ENCODE data around the gene RASGRF1.
A peak's percentile ranks its signal among the peaks of the same experiment; 100 is the strongest.

The RASGRF1 gene

DNA sequence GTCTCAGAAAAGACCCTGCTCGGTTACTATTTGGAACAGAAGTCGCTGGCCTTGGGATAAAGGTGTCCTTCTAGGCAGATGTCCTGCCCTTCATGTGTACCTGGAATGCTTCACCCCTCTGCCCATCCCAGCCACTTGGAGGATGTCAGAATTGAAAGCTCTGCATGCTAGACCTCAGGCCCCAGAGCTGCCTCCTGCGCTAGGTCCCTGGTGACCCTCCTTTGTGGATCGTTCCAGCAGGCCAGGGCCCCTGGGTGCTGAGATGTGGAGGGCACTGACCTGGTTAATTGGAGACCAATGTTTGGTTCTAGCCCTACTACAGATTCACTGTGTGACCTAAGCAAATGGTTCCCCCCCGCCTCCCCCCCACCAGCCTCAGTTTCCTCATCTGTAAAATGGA, 143.1 kb downstream of the RASGRF1 start:
- no peak overlapping the region for H3K4me3 ChIP-seq (ENCODE audit: low read depth, low read length)
- DNase-seq (ENCODE audit: low read depth) = no peak
- TF ChIP-seq, protein P1, sequence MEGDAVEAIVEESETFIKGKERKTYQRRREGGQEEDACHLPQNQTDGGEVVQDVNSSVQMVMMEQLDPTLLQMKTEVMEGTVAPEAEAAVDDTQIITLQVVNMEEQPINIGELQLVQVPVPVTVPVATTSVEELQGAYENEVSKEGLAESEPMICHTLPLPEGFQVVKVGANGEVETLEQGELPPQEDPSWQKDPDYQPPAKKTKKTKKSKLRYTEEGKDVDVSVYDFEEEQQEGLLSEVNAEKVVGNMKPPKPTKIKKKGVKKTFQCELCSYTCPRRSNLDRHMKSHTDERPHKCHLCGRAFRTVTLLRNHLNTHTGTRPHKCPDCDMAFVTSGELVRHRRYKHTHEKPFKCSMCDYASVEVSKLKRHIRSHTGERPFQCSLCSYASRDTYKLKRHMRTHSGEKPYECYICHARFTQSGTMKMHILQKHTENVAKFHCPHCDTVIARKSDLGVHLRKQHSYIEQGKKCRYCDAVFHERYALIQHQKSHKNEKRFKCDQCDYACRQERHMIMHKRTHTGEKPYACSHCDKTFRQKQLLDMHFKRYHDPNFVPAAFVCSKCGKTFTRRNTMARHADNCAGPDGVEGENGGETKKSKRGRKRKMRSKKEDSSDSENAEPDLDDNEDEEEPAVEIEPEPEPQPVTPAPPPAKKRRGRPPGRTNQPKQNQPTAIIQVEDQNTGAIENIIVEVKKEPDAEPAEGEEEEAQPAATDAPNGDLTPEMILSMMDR (IDR thresholded peaks at IDR 0.05; ENCODE audit: insufficient read depth, low read depth, low read length, missing control alignments) = no peak

DNA sequence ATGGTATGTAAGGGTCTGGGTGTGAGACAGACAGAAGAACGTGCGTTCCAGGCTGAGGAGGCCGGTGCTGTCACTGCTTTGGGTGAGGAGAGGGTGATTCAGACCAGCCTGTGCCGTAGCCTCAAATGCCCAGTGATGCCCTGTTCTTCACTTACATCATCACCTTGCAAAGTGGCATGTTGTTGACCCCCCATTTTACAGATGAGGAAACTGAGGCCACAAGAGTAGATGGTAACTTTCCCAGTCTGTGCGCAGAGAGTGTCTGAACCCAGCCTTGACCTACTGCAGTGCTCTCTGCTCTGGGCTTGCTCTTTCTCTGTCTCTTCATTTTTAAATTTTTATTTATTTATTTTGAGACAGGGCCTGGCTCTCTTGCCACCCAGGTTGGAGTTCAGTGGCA, 144.1 kb downstream of the RASGRF1 start:
- no peak overlapping the region for H3K4me3 ChIP-seq (ENCODE audit: low read depth, low read length)
- no peak for DNase-seq (ENCODE audit: low read depth)
- TF ChIP-seq, protein P1 (IDR thresholded peaks at IDR 0.05; ENCODE audit: insufficient read depth, low read depth, low read length, missing control alignments) = no peak

DNA sequence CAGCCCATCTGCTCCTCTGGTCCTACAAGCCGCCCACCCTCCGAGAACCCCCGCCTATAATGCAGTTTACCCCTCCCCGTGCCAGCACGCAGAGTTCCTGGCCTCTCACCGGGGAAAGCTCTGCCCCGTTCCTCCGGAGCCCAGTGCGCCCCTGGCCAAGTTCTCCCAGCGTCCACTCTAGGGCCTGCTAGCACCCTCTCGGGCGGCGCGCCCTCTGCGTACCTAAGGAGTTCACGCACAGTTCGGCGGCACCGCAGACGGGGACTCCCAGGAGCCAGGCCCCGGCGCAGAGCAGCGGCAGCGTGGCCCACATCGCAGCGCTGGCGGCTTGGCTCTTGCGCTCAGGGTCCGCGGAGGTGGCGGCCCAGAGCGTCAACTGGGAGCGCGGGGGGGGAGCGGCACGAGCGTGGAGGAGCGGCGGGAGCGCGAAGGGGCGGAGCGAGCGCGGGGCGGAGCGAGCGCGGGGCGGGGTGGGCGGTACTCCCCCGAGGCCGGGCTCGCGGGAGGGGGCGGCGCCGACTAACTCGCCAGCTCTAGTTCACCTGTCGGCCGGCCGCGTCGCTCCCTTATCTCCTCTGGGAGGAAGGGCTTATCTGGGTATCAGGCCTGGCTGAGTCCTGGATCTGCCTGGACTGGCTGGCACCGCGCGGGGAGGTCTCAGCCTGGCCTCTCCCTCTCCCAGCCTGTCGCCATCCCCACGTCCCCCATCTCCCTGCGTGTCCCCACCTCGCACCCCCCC, 145.7 kb downstream of the RASGRF1 start, which contains the start of gene CTSH:
Gene CTSH (minus strand): TSS at position 378 of the 739 bp plus-strand sequence. CDS start 65 bp downstream, at position 313.
- H3K4me3 ChIP-seq (ENCODE audit: low read depth, low read length) = peak within 1 kb of the TSS; percentile 68
- DNase-seq (ENCODE audit: low read depth) = peak; percentile 92
- TF ChIP-seq, protein P1 (IDR thresholded peaks at IDR 0.05; ENCODE audit: insufficient read depth, low read depth, low read length, missing control alignments) = no peak

DNA sequence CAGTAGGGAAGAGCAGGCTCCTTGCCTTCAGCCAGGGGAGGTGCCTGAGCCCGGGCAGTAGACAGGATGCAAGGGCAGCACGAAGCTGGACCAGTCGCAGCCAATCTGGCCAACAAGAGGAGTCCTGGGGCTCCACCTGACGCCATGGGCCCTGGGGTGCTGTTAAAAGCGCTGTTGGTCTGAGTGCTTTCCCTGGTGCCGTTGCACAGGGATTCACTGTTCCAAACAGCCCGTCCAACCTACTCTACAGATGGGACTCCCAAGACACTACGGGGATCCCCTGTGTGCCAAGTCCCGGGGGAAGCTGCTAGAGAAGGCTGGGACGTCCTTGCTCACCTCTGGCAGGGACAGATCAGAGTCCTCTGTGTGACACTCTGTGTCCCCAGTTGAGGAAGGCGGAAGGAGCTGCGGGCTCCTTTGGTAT, 146.4 kb downstream of the RASGRF1 start:
- TF ChIP-seq, protein P1 (IDR thresholded peaks at IDR 0.05; ENCODE audit: insufficient read depth, low read depth, low read length, missing control alignments) = no peak
- peak; percentile 49 for DNase-seq (ENCODE audit: low read depth)
- peak overlapping the region; percentile 68 for H3K4me3 ChIP-seq (ENCODE audit: low read depth, low read length)

DNA sequence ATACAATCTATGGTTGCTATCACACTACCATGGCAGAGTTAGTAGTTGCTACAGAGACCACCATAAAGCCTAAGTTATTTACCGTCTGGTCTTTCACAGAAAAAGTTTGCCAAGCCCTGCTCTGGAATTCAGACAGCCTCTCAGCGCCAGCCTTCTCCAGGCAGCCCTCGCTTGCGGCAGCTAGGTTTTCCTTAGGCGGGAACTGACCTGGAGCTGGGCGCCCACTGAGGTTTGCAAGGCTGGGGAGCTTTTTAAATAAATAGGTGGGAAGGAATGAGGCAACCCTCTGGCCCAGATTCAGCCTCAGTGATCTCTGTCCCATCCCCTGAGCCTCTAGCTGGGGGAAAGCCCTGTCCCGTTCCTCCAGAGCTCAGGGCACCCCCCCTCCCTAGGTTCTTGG, 146.9 kb downstream of the RASGRF1 start:
- peak overlapping the region; percentile 68 for H3K4me3 ChIP-seq (ENCODE audit: low read depth, low read length)
- TF ChIP-seq, protein P1 (IDR thresholded peaks at IDR 0.05; ENCODE audit: insufficient read depth, low read depth, low read length, missing control alignments) = no peak
- no peak for DNase-seq (ENCODE audit: low read depth)

DNA sequence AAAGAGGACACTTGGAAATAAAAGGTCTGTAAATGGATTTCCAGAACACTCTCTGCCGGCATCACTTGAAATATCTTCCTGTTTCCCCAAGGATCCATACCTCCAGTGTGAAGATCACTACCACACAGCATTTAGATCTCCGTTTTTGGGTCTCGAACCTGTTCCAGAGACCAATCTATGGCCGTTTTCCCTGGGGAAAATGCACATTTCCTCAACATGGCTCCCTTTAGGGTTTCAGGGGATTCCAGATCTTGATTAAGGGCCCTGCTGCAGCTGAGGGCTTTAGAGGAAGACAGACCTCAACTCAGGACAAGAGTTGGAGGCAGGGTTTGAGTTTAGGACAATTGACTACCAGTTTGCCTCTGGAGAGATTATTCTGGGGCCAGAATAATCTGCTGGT, 147.8 kb downstream of the RASGRF1 start:
- peak overlapping the region; percentile 68 for H3K4me3 ChIP-seq (ENCODE audit: low read depth, low read length)
- DNase-seq (ENCODE audit: low read depth) = no peak
- TF ChIP-seq, protein P1 (IDR thresholded peaks at IDR 0.05; ENCODE audit: insufficient read depth, low read depth, low read length, missing control alignments) = no peak
